Activated CD4-positive, alpha-beta T cell treated with anti-CD3 and anti-CD28 coated beads for 1 hour (primary cell): Measurements from ENCODE around the gene ZNF521.

Source experiments
- DNase-seq: peaks from one replicate; pipeline ENCODE4 v3.0.0-alpha.2; 2020

Gene ZNF521

DNA sequence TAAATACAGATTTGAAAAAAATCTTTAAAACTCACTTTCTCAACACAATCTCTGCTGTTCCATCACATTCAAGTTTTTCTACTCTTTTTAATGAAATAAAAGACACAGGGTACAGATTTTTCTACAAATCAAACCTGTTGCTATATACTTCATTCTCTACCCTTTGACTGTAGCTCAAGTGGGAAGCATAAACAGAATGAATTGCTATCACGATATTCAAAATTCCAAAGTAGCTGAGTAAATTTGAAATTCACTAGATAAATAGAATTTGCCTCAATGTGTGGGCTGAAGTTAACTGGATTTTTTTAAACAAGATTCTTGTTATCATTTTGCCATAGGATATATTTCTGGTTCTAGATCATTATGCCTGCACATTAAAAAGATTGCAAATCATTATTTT is 185.9 kb downstream of the ZNF521 start:
- DNase-seq: no peak

DNA sequence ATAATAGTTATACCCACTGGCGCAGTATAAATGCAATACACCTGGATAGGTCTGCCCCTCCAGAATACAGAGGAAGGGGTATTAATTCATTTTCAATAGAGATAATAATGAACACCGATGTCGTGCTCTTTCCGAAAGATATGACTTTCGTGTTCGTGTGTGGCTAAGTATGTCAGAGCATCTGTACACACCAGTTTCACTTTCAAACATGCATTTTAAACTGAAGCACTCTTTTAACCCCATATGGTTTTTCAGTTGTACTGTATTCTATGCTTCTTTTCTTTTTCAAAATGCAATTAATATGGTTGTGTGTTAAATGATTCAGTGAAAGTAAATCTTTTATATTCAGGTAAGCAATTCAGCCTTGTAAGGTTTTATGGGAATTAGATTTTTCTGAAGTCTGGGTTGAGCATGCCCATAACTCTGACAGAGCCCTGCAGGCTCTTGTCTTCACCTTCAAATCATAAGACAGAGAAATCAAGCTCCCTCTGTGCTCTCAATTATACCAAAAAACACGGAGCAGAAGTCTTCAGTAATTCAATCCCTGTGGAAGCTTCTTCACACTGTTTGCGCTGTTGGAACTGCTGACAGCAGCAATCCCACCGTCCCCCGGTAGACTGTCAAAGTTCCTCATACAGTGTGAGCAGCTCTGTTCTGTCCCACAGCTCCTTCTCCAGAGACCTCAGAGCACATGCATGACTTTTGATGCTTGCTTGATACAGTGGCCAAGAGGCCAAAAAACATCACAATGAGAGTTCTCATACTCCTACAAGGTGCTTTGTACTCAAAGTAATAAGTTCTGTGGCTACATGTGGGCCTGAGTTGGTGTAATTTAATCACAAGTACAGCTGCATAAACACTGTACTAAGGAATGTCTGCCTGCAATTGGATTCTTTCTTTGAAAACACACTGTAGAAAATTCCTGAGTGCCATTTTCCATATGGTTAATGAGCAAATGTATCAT is 186.8 kb downstream of the ZNF521 start:
- DNase-seq: no peak

DNA sequence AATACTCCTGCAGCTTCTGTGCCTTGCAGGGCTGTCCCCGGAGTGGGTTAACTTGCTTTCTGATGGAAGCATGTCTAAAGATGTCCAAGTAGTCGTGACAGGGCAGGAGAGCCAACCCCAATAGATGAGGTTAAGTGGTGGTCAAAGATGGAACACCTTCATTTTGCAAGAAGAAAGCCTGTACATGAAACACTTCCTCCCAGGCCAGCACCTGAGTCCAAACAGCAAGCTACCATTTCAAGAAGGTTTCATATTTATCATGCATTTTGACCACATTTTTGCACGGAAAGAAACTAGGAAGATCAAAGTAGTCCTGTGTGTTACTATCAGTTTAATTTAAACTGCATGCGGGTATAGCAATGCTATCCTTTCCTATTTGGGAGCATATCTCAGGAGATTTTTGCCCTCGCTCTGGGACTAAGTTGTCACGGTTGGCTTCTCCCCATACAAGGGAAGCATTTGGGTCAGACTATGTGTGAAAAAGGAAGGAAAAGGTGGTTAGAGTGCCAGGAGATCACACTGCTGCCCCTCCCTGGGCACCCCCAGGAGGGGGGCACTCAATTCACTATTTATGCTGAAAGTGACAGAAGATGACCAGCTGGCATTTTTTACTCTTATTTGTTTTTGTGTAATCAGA is 187.6 kb downstream of the ZNF521 start:
- no peak for DNase-seq

DNA sequence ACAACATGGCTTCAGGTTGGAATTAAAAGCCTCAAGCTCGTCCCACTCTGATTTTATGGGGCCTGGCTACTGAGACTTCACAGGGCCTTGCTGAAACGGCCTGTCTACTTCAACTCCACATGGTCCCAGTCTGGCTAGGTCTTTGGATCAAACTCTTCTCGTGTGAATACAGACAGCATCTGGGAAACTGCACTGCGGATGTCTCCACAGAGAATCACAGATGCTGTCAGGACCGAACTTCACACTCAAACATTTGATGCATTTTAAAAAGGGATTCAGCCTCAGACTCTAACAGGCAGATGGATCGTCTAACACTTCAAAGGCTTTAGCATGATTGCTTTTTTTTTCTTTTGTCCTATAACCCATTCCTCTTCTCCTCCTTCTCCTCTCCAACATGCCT is 198.5 kb downstream of the ZNF521 start:
- DNase-seq: no peak

DNA sequence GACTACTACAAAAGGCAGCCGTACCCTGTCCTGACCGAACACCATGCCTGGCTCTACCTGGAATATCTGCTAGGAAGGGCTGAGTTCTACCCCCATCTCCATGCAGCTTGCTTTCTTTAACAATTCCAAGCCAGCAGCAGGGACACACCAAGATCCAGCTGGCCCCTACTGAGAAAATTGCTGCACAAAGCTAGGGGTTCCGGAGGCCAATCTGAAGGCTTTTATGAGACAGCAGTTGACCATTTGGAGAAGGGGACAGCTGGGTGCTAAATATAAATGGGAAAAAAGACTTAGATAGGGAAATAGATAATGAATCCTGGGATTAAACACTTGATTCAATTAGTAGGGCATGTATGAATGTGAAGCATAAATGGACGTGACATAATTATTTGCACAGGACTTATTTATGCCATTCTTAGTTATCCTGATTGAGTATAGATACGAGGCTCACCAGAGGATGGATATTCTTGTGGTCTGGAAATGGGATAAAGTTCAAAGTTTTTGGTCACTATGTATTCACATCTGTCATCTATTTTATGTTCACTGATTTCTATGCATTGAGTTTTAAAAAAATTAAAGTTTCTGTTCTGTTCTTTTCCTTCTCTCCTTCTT is 204.0 kb downstream of the ZNF521 start:
- DNase-seq: no peak

DNA sequence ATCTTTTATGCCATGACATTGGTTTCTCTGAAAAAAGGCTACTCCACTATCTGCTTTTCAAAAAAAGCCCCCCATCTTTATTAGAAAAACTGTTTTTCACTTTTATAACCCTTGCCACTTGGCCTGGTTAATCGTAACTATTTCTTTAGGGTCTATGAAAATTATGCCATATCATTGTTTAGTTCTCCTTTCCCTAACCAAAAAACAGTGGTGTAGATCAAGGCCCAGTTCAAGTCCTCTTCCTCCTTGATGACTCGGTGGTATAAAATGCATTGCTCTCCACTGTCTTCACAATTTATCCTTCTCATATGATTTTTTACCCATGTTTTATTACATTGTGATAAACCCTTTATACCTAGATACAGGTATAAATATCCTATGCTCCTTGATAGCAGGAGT is 205.5 kb downstream of the ZNF521 start:
- no peak for DNase-seq

DNA sequence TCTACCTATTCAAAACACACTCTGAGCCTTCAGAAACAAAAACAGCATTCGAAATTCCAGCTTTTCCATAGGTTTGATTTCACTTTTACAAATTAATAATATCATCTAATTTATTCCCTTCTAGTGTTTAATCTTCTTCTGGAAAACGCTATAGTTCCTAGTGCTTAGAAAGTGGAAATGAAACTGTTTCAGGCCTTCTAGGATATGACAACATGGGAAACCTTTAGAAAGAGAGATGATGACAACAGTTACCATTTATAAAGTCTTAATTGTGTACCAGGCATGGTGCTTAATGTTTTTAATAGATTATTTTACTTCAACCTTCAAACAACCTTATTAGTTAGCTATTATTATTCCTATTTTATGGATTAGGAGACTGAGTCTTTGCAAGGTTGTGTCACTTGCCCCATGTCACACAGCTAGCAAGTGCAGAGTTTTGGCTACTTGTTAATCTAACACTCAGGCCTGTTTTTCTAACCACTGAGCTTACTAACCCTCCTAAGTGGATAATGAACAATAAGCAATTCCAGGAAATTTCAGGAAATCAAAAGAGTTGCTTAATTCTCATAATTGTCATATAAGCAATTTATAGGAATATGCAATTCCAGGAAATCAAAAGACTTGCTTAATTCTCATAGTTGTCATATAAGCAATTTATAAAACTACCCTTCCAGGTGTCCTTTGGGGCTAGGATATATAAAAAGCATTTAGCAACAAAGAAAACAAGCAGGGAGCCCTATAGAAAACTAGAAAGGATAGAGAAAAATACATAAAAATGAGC is 206.0 kb downstream of the ZNF521 start:
- DNase-seq: no peak

DNA sequence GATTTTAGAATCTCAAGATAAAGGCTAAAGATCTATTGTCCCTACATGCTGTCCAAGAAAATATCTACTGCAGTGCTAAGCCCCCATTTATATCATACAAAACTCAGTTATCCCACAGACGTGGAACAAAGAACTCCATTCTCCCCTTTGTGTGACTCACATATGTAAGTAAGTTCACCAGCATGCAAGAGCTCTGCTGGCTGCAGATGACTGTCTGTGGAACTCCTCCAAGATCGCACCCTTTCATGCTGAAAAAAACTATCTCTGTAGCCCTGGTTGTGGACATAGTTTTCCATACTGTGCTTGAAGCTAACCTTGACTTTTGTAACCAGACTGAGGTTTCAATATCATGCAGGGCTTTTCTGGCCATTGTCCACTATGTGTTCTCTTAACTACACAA is 207.1 kb downstream of the ZNF521 start:
- DNase-seq: no peak

DNA sequence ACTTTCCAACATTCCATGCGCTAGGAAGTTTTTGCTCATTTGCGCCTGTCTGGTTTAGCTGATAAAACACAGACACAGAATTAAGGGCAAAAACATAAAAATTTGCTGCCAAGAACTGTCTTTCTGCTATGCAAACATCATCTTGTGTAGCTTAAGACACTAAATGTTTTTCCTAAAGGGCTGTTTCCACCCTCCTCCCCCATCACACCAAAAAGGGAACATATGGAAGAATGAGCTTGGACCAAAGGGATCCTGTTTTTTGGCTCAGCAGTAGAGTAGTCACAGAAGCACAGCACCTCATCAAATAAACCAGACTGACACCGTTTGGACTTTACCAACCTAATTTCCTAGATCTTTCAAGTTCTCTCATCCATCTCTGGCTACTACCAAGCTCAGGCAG is 210.1 kb downstream of the ZNF521 start:
- DNase-seq: no peak

DNA sequence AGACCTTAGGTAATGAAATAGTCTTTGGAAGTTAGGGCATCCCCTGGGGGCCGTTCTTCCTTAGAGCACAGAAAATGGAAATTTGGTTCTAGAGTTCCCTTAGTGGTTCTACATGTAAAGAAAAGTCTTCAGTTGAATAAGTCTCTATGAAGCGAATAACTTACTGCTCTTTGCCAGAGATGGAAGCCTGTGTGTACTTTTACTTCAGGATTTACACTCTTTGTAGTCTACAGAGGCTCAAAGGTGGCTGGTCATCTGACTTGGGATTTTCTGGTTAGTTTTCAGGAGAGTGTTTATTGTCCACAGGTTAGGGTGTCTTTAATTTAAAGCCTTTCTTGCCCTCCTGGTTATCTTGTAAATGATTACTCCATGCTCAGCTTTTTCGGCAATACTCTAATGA is 210.6 kb downstream of the ZNF521 start:
- no peak for DNase-seq

DNA sequence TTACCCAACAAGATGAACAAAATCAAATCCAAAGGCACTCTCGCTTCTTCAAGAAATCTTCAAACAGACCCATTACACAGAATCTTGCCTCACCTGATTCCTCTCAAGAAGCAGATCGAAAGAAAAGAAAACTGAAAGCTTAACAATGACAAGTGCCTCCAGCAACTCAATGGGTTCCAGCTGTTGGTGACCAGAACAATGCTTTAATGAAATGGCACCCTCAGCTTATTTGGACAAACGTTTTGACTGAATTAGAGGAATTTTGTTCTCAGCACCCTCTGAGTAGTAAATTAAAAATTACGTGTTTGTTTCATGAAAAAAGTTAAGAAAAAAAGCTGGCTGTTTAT is 211.0 kb downstream of the ZNF521 start:
- no peak for DNase-seq

DNA sequence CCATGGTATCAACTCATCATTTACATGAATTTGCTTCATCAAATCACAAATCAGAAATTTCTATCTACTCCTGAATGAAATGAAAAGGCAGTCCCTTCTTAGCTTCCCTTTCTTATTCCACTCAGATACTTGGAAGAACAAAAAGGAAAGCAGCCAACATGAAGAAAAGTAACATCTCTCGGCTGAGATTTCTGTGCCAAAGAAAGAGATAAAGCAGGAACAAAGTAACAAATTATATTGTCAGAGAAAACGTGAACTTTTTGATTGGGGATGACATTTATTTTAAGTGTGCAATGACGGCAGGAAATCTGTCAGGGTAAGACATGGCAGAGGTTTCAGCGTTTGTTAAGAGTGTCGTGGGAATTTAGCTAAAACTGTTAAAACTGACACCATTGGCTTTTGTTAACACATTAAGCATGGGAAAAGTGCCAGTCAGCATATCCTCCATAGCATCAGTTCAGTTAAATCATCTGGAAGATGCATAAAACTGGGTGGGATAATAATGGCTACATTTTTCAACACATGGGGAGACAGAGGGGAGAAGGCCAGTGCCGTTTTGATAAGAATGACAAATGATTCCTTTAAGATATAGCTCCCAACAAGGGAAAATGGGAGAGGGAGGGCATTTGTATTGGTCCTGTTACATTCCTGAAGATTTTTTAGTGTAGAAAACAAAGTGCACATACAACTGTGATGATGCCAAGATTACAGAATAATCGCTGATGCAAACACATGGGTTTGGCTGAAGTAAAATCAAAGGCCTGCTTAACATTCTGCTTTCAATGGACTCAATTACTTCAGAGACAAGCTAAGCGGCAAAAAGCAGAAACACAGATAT is 211.6 kb downstream of the ZNF521 start:
- no peak for DNase-seq

DNA sequence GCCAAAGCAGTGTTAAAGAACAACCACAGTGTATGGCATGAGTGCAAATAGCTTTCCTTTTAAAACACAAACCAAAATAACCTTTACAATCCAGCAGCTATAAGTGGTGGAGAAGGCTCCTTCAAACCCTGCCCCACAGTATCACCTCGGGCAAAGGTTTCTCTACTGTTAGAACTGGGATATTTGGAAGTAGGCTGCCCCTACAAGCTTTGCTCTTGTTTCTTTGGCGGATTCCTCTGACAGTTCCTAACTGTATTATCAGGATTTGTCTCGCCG is 214.8 kb downstream of the ZNF521 start:
- DNase-seq: no peak

DNA sequence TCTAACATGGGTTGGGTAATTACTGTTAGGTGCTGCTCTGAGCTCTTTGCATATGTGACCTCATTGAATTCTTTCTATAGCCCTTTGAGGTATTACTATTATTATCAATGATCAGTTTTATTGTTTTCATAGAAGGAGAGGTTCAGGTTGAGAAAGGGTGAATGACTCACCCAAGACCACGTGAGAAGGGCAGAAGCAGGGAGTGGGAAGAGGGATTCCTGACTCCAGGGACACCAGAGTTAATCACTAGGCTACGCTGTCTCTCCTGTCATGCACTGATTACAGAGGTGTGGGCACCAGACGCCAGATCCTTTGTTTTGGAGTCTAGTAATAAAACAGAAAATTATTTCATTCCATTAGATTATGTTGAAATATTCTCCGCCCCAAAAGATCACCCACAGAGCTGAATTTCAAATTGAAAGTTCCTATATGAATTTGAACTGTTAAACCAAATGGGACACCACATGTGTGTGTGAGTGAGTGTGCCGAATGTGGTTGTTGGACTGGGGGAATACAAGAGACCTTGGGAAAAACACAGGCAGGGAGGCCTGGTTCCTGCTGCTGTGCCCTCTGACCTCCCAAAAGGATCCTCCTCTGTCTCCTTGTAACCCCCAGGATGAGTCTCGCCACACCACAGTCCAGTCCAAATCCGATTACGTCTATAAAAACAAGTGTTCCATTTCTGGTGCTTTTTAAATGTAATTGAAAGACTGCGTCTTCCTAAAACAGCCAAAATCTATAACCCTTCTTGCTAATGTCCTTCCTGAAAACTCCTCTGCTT is 215.4 kb downstream of the ZNF521 start:
- DNase-seq: no peak

DNA sequence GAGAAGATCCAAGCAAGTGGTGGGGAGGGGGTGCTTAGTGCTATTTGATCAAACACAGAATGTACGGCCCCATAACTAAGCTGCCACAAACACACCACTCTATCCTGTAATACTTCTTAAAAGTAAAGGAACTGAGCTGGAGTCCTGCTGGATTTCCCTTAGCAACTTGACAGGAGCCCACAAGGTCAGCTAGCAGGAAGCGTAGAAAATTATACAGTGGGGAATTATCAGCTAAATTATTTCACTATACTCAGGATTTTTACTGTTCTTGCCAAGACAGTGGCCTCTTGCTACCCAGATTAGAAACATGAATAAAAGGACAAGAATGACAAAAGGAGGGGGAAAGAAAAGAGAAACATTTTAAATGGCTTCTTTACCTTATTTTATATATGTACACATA is 217.1 kb downstream of the ZNF521 start:
- DNase-seq: no peak

DNA sequence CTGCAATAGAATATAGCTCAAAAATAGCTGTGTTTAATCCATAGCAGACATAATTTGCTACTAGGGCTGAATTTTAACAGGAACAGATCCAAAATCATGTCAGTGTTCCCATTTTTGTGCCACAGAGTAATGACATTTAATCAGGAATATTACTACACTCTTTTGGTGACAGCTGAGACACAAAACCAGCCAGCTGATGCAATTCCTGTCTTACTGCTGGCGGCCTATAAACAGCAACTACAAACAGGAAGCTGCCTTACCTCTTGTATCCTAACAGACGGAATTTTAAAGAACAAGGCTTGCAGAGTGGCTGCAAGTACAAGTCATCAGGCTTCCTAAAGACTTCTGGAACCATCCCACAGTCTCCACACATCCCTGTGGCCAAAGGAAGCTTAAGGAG is 218.1 kb downstream of the ZNF521 start:
- no peak for DNase-seq

DNA sequence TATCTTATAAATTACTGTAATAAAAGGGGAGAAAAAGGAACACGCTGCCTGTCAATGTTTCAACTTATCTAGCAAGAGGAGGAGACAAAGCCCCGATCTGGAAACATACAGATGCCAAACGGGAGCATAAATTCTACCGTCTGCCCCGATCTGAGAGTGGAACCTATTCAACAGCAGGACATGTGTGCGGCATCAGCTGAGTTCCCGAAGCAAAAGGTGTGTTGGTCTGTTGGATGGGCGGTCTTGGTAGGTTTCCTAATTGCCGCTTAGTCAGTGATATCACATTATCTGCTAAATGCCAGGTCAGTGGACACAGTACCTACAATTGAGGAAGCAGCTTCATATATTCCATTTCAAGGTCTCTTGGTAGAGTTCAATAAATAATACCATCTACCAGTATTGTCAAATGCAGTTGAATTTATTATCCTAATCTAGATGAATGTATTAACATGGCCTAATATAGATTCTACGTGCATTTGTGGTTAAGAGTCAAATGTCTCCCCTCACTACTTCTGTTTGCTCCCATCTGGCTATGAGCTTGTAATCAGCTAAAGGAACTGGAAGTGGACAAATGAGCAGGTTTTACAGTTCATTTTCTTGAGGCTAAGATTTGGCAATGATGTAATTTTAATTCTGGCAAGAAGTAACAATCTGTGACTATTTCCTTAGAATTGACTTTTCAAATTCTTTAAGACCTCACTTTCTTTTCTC is 219.0 kb downstream of the ZNF521 start:
- DNase-seq: no peak

DNA sequence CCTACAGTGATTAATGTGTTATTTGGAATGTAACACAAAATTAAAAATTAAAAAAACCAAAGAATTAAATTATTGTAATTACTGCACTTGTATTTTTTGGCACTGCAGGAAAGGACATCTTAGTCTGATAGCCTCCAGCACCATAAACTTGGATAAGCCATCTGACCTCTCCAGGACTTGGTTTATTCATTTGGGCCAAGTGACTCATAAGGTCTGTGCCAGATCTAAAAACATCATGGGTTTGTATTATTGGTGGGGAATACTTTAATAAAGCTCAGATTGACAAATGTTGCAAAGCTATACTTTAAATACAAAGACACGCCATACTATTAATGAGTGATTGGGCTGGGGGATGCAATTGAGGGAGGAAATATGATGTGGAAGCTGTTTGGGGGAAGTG is 225.2 kb downstream of the ZNF521 start:
- DNase-seq: no peak

DNA sequence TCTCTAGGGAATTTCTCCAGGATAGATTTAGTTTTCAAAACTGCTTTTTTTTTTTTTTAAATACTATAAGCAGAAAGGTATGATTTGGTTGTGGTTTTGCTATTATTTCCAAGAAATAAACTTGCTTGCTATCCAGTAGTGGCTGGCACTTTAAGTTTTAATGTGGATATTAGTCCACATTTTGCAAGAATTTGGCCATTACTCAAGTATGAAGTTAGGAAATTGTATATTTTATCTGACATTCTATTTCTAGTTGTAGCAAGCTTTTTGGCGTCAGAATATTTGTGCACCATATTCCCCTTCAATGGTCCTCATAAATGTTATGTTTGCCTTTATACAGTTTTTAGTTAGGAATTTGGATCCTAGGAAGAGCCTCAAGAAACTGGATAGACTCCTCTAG is 226.3 kb downstream of the ZNF521 start:
- DNase-seq: no peak

DNA sequence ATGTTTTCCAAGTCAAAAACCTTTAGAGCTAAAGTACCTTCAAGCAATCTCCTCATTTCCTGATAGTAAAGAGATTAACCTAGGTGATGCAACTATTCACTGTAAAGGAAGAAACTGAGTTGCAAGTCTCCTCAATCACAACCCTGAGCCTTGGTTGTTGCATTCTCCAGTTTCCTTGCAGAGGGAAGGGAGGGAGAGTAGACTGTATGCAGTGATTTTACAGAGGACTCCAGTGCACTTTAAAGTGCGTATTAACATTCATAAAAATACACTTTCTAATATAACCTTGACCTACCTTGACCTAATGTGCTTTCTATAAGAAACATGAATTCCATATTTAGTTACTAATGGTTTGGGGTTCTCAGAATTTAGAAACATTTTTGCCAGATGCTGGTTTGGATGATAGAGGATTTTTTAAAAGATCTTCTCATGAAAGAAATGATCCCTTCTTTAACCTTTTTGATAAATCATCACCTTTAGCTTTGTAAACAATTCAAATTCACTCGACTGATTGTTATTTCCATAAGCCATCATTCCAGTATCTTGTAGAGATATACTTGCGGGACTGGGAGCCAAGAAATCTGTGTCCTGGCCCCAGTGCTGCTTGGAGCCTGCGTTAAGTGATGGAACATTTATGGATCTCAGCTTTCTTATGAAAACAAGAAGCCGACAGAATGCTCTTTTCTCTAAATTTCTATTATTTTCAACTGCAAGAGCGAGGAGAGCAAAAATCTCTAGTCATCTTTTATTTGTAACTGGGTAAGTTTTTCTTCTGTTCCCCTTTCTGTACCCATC is 228.3 kb downstream of the ZNF521 start:
- no peak for DNase-seq
